ENCODE results near the gene POLR3A.

The POLR3A gene

GRCh38 chr10:78045856-78046255 lies 16.5 kb upstream of the POLR3A start:
- no peak for DNase-seq

GRCh38 chr10:78045237-78045636 lies 15.9 kb upstream of the POLR3A start:
- DNase-seq: no peak

GRCh38 chr10:78044699-78045098 lies 15.4 kb upstream of the POLR3A start:
- no peak for DNase-seq

GRCh38 chr10:78044179-78044578 lies 14.9 kb upstream of the POLR3A start:
- no peak for DNase-seq

GRCh38 chr10:78042752-78043104 lies 13.4 kb upstream of the POLR3A start:
- DNase-seq: no peak

GRCh38 chr10:78042058-78042751 lies 12.9 kb upstream of the POLR3A start:
- no peak for DNase-seq

- DNase-seq: no peak
These were observed 12.1 kb upstream of the POLR3A start for GRCh38 chr10:78041170-78042057.

- no peak for DNase-seq
These were observed 10.4 kb upstream of the POLR3A start for GRCh38 chr10:78039743-78040142.

- no peak for DNase-seq
These were observed 9.7 kb upstream of the POLR3A start for GRCh38 chr10:78038791-78039547.

GRCh38 chr10:78038105-78038504 lies 8.8 kb upstream of the POLR3A start:
- no peak for DNase-seq

GRCh38 chr10:78035933-78036583 lies 6.7 kb upstream of the POLR3A start:
- DNase-seq: no peak

- peak in 1 of 3 experiments; percentile 59 for DNase-seq
These were observed 6.1 kb upstream of the POLR3A start for GRCh38 chr10:78035437-78035836.

- DNase-seq: peak in 1 of 3 experiments; percentile 59
These were observed 5.7 kb upstream of the POLR3A start for GRCh38 chr10:78035025-78035424.

GRCh38 chr10:78033637-78034470 lies 4.5 kb upstream of the POLR3A start, which contains the start of gene RPS24:
Gene RPS24 (plus strand): TSS chr10:78033863. CDS start chr10:78033902, 39 bp downstream.
- DNase-seq: peak; percentile 91 to 96 (median 94)

- no peak for DNase-seq
These were observed 4.0 kb upstream of the POLR3A start for GRCh38 chr10:78033387-78033636.

- no peak for DNase-seq
These were observed 662 bp downstream of the POLR3A start for GRCh38 chr10:78028438-78029268.

- DNase-seq: no peak
These were observed 3.5 kb downstream of the POLR3A start for GRCh38 chr10:78025685-78026364.

GRCh38 chr10:78023741-78024140 lies 5.6 kb downstream of the POLR3A start:
- DNase-seq: no peak

- no peak for DNase-seq
These were observed 8.1 kb downstream of the POLR3A start for GRCh38 chr10:78021201-78021600.

GRCh38 chr10:78019264-78019663 lies 10.1 kb downstream of the POLR3A start:
- no peak for DNase-seq

- no peak for DNase-seq
These were observed 11.5 kb downstream of the POLR3A start for GRCh38 chr10:78017856-78018255.

Measured in NCI-H1417 (cell line).